Pons (tissue), 1 donor: Measurements from ENCODE around the gene ARPIN.
"Not testable (repeated sequence)": the region's sequence is repeated elsewhere in the genome, so short reads cannot be mapped to it uniquely, and the experiment has no call there.

ENCODE experiments used
- DNase-seq: peaks from one replicate; pipeline ENCODE4 v3.0.0-alpha.2; 2016; ENCODE audit warnings: low spot score

Gene ARPIN

DNA sequence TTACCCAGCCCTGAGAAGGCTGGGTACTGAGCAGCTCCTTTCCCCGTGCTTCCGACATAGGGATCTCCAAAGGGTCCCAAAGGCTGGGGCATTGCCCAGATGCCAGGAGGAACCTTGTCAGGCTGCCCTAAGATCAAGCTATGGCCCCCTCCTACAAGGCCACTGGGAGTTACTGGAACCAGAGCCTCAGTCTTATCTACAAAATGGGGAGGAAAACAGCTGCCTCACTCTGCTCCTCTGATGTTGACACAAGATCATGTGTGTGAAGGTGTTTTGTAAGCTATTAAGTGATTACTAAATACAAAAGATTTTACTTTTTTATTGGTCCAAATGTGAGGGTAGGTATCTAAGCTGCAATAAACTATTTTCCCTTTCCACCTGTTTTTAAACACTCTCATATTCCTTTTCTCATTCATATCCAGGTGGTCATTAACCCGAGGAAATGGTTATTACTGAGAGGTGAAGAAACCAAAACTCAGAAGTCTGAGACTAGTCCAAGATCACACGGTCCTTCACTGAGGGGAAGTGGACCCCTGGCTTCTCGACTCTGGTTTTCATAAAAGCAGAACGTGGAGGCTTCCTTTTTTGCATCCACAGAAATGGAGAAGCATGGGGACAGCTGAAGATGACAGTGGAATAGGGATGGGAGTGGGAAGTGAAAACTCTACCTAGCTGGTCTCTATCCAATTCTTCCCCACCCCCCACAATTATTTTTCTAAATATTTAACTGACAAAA, 1.7 kb downstream of the ARPIN start:
- peak; percentile 53 for DNase-seq

DNA sequence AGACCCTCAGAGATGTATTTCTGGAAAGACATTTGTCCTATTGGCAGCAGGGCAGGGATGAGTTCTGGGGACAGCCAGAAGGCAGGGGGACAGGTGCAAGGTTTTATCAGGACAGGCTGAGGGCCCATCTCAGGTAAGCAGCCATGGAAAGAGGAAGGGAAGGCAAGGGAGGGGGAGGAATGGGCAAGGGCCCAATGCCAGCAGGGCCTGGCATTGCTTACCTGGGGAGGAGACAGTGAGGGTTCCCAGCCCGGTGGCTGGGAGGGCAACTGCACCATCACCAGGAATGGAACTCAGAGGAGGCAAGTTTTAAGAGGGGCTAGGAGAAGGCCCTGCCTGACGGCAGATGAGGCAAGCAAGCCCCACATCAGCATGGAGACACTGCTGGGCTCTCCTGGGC, 3.1 kb downstream of the ARPIN start:
- no peak for DNase-seq

DNA sequence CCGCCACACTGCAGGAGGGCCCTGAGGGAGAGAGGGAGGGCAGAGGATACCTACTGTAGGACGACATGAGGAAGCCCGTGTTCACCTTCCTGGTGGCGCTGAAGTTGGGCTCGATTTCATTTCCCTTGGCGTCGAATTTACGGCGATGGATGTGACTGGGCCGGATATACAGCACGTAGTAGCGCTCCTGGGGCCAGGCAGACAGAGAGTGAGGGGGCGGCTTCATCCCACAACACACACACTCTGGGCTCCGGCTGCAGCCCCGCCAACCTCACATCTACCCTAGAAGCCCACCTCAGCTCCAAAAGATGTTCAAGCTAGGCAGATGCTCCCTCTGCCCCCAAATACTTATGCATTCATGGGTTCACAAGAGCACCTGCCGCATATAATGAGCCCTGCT, 4.5 kb downstream of the ARPIN start:
- no peak for DNase-seq

DNA sequence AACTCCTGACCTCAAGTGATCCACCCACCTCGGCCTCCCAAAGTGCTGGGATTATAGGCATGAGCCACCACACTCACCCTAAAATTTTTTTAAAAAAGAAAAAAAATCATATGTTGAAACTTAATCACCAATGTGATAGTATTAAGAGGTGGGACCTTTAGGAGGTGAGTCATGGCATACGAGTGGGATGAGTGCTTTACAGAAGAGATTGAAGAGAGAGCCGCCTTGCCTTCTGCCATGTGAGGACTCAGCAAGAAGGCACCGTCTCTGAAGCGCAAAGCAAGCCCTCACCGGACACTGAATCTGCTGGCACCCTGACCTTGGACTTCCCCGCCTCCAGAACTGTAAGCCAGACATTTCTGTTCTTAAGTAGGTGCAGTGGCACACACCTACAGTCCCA, 5.5 kb downstream of the ARPIN start:
- no peak for DNase-seq

DNA sequence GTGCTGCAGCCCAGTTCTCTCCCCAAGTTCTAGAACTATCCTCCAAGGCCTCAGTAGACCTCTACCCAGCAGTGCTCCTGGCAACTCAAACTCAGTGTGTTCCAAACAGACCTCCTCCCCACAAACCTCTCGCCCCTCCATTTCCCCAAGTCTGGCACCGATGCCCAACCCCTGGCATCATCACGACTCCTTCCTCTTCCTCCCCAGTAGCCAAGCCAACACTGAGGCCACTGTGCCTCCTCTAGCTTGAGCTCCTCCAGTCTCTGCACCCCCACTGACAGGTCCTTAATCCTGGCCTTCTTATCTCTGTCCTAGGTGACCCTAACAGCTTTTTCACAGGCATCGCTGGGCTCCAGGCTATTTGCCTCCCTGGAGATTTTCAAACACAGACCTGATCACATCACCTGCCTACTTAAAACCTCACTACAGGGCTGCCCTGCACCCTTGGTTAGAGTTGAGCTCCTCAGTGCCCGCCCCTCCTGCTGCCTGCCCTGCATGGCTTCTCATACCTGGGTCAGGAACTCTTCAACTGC, 6.8 kb downstream of the ARPIN start:
- DNase-seq, result no peak

DNA sequence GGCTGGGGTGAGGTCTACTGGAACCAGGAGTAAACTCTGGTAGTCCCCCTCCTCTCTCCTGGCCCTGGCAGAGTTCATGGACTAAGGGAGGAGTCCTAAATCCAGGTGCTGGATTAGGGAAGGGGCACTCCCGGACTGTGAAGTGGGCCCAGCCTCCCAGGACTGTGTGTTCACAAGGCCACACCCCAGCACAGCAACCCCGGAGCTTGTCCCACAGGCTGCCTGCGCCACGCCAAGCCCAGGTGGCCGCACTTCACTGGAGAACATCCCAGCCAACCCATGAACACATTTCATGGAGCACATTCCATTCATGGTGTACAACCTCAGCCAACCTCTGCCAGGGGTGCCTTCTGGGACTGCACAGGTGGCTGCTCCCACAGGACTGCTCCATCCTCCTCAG, 8.2 kb downstream of the ARPIN start:
- DNase-seq, result no peak

DNA sequence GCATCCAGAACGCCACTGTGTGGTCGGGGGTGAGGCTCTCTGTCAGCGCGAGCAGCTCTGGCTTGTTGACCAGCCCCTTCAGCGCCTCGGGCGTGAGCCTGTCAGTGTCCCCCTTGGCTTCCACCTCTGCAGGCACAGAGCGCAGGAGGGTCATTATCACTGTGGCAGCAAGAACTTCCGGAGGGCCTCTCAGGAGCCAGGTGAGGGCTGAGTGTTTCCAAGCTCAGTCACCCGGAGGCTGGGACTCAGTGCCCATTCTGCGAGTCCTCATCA, 9.0 kb downstream of the ARPIN start:
- DNase-seq, result no peak

DNA sequence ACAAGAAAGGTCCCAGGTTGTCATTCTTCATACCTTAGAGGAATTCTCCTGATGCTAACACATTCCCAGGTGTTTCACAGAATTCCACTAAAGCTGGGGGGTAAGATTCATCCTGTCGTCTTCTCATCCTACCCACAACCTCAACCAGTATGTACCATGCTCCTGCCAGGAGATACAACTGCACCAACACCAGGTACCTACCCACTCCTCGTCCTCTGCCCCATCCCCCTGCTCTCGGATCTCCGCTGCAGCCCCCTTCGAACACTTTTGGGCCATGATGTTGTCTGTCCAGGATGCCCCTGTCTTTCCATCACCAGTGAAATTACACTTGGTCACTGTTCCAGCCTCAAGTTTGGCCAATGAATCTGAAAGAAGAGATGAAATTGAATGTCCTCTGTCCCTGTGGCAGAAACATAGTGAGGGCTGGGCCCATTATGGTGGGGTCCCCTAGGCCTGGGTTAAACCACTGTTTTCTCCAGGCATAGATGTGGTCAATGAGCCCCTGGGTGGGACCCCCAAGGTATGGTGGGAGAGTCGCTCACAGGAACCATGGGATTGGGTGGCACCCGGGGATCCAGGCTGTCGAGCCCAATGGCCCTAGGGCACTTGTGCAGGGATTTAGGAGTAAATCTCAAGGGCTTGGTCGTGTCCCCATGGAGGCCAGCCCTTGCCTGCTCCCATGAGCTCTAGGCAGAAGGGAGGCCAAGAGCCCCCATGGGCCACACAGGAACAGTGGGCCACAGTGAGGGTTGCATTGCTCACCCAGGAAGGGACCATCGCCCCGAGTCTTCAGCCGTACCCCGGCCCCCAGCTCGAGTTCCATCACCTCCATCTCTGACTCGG, 9.5 kb downstream of the ARPIN start:
- no peak for DNase-seq

DNA sequence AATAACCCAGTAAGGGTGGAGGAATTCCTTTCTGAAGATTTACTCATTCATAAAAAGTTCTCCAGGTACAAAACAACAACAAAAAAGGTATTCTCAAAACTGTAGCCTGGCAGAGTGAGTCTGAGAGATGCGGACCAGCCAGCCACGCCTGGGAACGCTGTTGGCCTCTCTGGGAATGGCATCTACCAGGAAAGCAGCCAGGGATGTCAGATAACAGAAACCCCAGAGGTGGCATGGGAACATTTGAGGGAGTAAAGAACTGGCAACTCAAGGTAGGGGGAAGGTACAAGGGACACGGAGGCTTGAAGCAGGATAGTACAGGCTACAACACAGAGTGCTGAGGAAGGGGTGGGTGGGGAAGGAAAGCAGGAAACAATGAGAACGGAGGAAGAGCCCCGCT, 11.9 kb downstream of the ARPIN start:
- no peak for DNase-seq

DNA sequence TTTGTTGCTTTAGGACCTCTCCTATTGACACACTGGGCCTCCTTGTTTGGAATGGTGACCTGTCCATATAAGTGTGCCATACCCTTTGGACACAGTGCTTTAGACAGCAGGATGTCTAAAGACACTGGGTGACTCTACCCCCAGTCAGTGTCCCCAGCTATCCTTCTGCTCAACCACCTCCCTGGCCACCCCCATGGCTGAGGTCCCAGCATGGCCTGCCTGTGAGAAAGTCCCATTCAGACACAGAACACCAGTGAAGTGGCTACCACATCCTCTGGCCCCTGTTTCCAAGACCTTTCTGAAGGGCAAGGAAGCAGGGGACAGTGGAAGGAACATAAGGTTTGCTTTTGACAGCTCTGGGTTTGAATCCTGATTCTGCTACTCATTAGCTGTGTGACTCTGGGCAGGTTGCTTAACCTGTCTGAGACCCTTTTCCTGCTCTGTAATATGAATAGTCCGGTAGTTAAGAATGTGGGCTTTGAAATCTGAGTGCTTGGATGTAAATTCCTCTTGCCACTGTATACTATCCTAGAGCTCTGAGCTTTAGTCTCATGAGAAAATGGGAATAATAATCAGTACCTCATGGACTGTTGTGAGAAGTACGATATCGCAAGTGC, 12.7 kb downstream of the ARPIN start:
- no peak for DNase-seq

DNA sequence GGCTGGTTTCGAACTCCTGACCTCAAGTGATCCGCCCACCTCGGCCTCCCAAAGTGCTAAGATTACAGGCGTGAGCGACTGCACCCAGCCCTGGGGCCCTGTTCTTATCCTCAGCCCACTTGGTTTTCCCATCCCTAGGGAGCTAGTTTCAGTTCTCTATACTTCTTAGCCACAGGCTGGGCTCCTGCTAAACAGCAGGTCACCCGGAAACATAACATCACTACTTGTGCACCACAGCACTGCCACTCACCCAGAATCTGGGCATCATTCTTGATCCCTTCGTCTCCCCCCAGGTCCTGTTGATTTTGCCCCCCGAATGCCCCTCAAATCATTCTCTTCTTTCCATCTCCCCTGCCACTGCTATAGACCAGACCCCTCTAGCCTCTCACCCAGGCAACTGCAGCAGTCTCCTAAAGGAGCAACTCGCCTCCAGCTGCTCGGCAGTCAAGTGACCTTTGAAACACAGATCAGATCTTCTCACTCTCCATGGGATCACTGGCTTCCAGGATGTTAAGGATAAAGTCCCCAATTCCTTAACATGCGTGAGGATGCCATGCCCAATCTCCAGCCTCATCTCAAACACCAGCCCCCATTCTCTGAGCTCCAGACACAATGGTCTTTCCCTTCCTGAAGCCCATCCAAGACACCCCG, 13.3 kb downstream of the ARPIN start:
- no peak for DNase-seq

DNA sequence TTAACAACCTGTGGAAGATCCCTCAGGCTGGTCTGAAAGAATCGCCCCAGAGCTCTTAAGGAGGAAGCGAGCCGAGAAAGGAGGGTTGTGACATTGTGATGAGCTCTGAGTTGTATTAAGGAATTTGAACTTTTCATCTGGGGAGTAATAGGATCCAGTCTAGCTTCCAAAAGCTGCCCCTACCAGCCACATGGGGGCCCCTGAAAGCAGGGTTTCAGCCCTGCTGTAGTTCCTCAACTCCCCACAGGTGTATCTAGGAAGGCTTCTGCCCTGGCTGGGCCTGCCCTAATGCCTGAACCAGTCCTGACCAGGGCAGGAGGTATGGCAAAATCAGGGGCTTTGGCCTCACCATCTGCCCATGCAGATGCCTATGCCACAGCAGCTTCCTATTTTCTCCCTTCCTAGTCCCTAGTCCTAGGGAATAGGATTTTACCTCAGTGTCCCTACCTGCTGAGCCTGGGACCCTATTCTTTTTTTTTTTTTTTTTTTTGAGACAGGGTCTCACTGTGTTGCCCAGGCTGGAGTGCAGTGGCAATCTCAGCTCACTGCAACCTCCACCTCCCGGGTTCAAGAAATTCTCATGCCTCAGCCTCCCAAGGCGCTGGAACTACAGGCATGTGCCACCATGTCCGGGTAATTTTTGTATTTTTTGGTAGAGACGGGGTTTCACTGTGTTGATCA, 14.0 kb downstream of the ARPIN start:
- DNase-seq, result no peak

DNA sequence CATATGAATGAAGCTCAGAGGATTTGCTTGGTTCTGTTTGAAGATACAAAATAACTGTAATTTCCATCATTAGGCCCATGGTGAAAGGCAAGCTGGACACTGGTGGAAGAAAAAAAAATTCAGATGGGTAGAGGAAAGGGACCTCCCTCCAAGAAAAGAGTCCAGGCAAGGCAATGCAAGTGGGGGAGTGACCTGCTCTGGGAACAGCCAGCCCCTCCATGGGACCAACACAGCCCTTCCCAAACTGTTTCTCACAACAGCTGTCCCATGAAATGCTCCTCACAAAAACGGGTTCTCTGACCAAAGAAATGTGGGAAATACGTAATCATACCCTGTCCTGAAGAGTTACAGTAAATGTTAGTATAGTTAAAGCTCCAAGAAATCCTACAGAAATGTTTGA, 14.6 kb downstream of the ARPIN start:
- DNase-seq, result no peak

DNA sequence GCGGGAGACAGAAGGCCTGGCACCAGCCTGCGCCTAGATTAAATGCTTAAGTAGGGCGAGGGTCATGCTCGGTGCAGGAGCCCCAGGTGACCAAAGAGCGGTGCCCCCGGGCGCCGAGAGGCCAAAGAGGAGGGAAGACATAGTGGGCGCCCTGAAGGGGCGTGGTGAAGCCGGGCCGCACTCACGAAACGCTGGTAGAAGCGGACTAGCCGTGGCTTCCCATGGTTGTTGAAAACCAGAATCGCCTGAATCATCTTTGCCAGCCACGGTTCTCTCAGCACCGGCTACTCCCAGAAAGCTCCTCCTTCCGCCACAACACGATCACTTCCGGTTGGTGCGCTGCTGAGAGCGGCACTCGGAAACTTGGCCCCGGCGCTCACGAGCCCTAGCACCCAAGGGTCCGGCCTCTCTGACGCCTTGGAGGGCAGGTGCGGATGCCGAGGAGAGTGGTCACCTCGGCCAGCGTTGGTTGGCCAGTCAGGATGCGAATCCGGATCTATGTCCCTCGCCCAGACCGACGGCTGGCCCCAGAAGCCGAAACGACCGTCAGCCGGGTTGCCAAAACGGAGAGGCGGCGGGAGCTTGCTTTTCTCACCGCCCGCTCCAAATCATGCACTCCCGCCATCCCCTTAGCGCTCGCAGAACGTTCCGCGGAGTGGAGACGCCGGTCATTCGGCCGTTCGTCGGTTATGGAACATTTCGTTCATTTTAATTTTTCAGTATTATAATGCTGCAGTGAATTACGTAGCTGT, 18.9 kb downstream of the ARPIN start, which contains the start of gene AP3S2:
TSS of gene AP3S2 (minus strand) at position 299 of the 752 bp plus-strand sequence. CDS start at position 254, 45 bp downstream.
- peak; percentile 90 for DNase-seq

DNA sequence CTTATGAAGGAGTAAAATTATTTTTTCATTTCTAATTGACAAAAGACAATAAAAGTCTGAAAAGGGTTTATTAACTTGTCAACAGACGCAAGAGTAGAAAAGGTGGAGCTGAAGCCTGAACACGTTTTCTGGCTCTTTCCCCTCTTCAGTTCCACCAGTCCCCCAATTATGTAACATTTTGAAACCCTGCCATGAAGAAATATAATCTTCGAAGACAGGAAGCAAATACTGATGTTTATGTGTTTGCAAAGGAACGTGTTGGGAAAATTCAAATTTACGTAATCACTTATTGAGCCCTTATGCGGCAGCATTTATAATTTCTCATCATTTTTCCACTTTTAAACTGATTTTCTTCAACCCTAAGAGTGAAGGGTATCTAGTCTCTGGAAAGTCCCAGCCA, 19.7 kb downstream of the ARPIN start:
- no peak for DNase-seq

DNA sequence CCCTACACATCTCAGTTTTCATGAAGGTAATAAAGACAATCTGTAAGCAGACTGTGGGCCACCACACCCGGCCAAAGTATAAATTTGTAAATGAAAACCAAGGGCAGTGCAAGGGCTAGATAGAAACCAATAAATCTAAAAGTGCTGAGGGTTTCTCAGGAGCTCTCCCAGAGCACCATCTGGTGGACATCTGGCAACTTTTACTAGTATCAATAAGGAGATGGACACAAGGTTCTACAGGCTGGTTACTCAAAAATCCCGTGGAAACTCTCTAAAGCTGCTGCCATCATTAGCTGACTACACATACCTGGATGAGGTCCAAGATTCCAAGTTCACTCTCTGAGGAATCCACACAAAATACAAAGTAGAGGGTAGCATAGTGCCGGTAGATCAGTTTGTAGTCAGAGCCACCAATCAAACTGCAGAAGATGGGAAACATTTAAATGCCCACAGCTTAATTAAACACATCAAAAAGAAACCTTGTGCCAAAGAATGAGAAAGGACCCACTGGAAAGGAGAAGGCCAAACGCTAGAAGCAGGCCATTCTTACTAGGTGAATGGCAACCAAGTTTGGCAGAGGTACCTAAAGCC, 24.4 kb downstream of the ARPIN start:
- DNase-seq, result no peak

DNA sequence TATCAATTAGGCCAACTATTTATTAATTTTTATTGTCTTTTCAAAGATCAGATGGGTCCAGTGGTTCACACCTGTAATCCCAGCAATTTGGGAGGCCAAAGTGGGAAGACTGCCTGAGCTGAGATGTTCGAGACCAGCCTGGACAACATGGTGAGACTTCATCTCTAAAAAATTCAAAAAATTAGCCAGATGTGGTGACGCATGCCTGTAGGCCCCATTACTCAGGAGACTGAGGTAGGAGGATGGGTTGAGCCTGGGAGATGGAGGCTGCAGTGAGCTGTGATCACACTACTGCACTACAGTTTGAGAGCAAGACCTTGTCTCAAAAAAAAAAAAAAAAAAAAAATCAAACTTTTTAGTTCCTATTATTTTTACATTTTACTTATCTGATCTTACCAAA, 27.1 kb downstream of the ARPIN start:
- DNase-seq, result no peak

DNA sequence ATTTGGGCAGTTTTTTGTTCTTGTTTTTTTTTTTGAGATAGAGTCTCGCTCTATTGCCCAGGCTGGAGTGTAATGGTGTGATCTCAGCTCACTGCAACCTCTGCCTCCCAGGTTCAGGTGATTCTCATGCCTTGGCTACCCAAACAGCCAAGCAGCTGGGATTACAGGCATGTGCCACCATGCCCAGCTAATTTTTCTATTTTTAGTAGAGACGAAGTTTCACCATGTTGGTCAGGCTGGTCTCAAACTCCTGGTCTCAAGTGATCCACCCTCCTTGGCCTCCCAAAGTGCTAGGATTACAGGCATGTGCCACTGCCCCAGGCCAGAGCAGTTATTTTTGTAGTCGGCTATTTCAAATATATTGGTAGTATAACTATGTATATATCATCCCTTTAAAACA, 27.6 kb downstream of the ARPIN start:
- not testable (repeated sequence) for DNase-seq

DNA sequence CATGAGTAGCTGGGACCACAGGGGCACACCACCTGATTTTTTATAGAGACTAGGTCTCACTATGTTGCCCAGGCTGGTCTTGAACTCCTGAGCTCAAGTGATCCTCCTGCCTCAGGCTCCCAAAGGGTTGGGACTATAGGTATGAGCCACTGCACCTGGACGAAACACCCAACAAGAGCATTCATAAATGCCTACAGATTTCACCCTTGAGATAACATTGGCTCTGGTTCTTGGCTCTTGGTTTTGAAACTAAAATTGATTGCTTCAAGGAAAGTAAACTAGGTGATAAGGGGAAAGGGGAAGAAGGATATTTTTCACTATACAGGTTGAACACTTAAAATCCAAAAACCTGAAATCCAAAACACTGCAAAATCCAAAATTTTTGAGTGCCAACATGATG, 29.2 kb downstream of the ARPIN start:
- no peak for DNase-seq

DNA sequence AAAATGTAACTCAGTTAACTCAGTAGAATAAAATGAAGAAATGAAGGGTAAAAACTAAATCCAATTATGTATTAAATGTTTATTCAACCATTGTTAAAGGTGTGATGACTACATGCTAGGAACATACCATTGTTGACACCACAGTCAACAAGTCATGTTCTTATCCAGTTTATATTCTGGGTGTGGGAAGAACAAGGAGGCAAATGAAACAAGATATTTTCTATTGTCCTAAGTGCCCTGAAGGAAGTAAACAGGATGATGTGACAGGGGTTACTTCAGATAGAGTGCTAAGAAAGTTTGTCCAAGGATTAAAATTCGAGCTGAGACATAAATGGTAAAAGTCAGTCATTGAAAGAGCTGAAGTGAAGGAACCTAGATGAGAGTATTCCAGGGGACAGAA, 32.0 kb downstream of the ARPIN start:
- no peak for DNase-seq

DNA sequence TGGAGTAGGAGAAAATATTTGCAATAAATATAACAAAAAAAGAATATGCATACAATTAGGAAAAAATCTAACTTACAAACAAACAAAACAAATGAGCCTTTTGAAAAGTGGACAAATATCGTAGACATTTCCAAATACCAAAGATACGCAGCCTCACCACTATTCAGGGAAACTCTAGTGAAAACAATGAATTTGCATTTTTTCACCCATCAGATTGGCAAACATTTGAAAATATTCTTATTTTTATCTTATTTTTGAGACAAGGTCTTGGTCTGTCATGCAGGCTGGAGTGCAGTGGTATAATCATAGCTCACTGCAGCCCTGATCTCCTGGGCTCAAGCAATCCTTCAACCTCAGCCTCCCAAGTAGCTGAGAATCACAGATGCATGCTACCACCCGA, 34.4 kb downstream of the ARPIN start:
- DNase-seq, result no peak
